SHP77 (cell line): ENCODE data around the gene GPRC5C.
A peak's percentile ranks its signal among the peaks of the same experiment; 100 is the strongest.

Experiments
- DNase-seq, 2 experiments: peaks; one replicate each; lab custom pipeline; 2025; lab: John Stamatoyannopoulos, UW

The GPRC5C gene

GRCh38 chr17:74407384-74407783 lies 24.5 kb upstream of the GPRC5C start:
- no peak for DNase-seq

GRCh38 chr17:74408262-74408661 lies 23.6 kb upstream of the GPRC5C start:
- DNase-seq = peak; percentile 79

GRCh38 chr17:74408815-74409214 lies 23.1 kb upstream of the GPRC5C start:
- DNase-seq = peak; percentile 51 to 68

GRCh38 chr17:74410001-74410443 lies 21.9 kb upstream of the GPRC5C start:
- no peak for DNase-seq

GRCh38 chr17:74412581-74412980 lies 19.3 kb upstream of the GPRC5C start:
- DNase-seq = no peak

GRCh38 chr17:74413491-74413890 lies 18.4 kb upstream of the GPRC5C start:
- DNase-seq = no peak

GRCh38 chr17:74414510-74414909 lies 17.4 kb upstream of the GPRC5C start:
- no peak for DNase-seq

GRCh38 chr17:74415608-74416396 lies 16.1 kb upstream of the GPRC5C start:
- DNase-seq = no peak

GRCh38 chr17:74417178-74418045 lies 14.5 kb upstream of the GPRC5C start:
- DNase-seq = no peak

- no peak for DNase-seq
Measured at GRCh38 chr17:74419928-74420411, 11.9 kb upstream of the GPRC5C start.

- DNase-seq = no peak
Measured at GRCh38 chr17:74424117-74424516, 7.8 kb upstream of the GPRC5C start.

- peak; percentile 78 to 86 for DNase-seq
Measured at GRCh38 chr17:74424657-74425056, 7.2 kb upstream of the GPRC5C start.

- no peak for DNase-seq
Measured at GRCh38 chr17:74426551-74427047, 5.3 kb upstream of the GPRC5C start.

- DNase-seq = no peak
Measured at GRCh38 chr17:74427048-74427762, 4.7 kb upstream of the GPRC5C start.

- no peak for DNase-seq
Measured at GRCh38 chr17:74427763-74428153, 4.1 kb upstream of the GPRC5C start.

- peak; percentile 57 to 62 for DNase-seq
Measured at GRCh38 chr17:74429604-74430384, 2.1 kb upstream of the GPRC5C start.

- no peak for DNase-seq
Measured at GRCh38 chr17:74430385-74430705, 1.5 kb upstream of the GPRC5C start.

- DNase-seq = peak; percentile 94 to 97
Measured at GRCh38 chr17:74430706-74431567, 951 bp upstream of the GPRC5C start.

- no peak for DNase-seq
Measured at GRCh38 chr17:74432424-74432690, 469 bp downstream of the GPRC5C start.

- DNase-seq = no peak
Measured at GRCh38 chr17:74432766-74433391, 991 bp downstream of the GPRC5C start.
